Measurements from ENCODE around the gene IZUMO4. TPM values are rescaled to one million over a fixed set of nuclear protein-coding genes. Genes with fewer than 3 reads are reported as not detected.

Gene IZUMO4
- total RNA-seq, 1 experiment from 2014 or later = 5.3 TPM

DNA sequence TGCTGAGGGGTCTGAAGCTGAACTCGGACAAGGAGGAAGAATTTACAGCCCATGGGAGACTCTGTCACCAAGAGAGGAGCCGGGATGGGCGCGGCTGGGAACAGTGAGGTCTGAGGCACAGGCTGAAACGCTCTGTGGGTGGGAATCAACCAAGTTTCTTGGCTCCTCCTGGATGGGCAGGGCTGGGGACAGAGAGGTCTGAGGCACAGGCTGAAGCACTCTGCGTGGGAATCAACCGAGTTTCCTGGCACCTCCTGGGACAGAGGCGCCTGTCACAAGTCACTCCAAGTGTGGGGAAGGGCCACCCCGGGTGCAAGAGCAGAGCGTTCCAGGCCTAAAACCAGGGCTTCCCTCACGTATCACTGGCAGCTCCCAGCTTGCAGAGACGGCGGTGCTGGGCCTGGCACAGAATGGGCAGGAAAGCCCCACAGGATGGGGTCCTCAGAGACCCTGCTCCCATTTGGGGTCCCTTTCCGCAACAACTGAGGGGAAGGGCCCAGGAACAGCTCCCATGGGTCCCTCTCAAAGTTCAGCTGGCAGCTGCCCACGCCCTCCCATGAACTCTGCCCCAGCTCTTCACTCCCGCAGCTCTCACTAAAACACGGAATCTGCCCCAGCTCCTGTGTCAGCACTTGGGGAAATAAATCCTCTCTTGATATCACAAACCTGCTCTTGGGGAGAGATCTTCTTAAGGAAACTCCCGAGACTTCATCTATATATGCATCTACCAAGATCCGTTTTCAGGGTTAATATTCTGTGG lies 36.2 kb downstream of the IZUMO4 start:
- no peak overlapping the region for H3K4me3 Mint-ChIP-seq (ENCODE audit: unreplicated experiment)
- no peaks in the 10 kb centered on the region for H3K27me3 Mint-ChIP-seq (ENCODE audit: insufficient read depth, unreplicated experiment)
- no peak for DNase-seq (ENCODE audit: unreplicated experiment)
- no TSS peak for BruUV-seq (replicated peaks)
- ChIA-PET POLR2A (no interaction called here), CTCF (interaction anchor here (0.7 to 0.9 kb wide), 2 partner anchors 12 to 204 kb away, joined by 3 to 4 read pairs; no protein-coding TSS in a partner anchor)
- H3K27ac Mint-ChIP-seq (ENCODE audit: low read depth, unreplicated experiment) = peak overlapping the region; percentile 63
- no peaks in the 10 kb centered on the region for H3K9me3 Mint-ChIP-seq (ENCODE audit: unreplicated experiment)
- intact Hi-C loops (cut with micrococcal nuclease) = no loop called here
- no peaks in the 10 kb centered on the region for H3K4me1 Mint-ChIP-seq (ENCODE audit: insufficient read depth, unreplicated experiment)
- TF ChIP-seq CTCF (IDR thresholded peaks at IDR 0.05; ENCODE audit: unreplicated experiment) = no peak
- peaks cover 68% of the 10 kb centered on the region for H3K36me3 Mint-ChIP-seq (ENCODE audit: insufficient read depth, unreplicated experiment)

DNA sequence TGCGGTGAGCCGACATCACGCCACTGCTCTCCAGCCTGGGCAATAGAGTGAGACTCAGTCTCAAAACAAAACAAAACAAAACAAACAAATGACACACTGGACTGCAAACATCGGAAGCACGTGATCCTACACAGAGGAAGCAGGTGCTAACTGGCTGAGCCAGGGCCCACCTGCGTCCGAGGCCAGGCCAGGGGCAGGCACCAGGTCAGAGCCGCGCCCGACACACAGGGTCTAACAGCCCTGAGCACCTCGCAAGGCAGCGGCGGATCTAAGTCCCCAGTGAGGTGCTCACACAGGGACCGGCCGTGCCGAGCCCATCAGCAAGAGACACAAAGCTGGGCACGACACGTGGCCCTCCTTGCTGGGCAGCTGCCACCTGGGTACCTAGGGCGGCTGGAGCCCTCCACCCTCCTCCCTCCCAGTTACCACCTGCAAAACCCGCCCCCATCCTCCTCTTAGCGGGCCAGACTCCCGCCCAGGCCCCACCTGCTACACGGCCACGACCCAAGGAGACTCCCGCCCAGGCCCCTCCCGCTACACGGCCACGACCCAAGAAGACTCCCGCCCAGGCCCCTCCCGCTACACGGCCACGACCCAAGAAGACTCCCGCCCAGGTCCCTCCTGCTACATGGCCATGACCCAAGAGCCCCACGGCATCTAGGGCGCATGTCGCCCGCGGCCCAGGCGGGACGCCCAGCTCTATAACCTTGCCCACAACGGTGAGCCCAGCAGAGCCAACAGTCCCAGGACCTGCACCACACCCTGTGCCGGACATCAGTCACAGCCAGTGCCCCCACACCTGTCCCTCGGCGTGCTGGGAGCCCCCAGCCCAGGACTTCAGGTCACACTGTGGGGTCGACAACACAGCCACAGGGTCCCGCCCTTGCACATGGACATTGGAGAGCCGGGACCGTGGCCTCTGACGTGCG lies 39.0 kb downstream of the IZUMO4 start:
- no peak overlapping the region for H3K4me3 Mint-ChIP-seq (ENCODE audit: unreplicated experiment)
- DNase-seq (ENCODE audit: unreplicated experiment) = no peak
- no peaks in the 10 kb centered on the region for H3K27me3 Mint-ChIP-seq (ENCODE audit: insufficient read depth, unreplicated experiment)
- H3K9me3 Mint-ChIP-seq (ENCODE audit: unreplicated experiment) = no peaks in the 10 kb centered on the region
- ChIA-PET CTCF (no interaction called here), POLR2A (interaction anchor here (0.6 to 1.4 kb wide), 4 partner anchors 12 to 124 kb away, joined by 3 to 4 read pairs (median 3); no protein-coding TSS in a partner anchor)
- no peak overlapping the region for H3K27ac Mint-ChIP-seq (ENCODE audit: low read depth, unreplicated experiment)
- H3K4me1 Mint-ChIP-seq (ENCODE audit: insufficient read depth, unreplicated experiment) = no peaks in the 10 kb centered on the region
- H3K36me3 Mint-ChIP-seq (ENCODE audit: insufficient read depth, unreplicated experiment) = peaks cover 70% of the 10 kb centered on the region
- intact Hi-C loops (cut with micrococcal nuclease) = no loop called here
- no peak for TF ChIP-seq CTCF (IDR thresholded peaks at IDR 0.05; ENCODE audit: unreplicated experiment)
- BruUV-seq (replicated peaks) = no TSS peak

GRCh38 chr19:2136796-2137195 lies 40.1 kb downstream of the IZUMO4 start:
- CTCF ChIA-PET = no interaction called here
- DNase-seq (ENCODE audit: unreplicated experiment) = no peak
- Mint-ChIP-seq H3K4me3 (ENCODE audit: unreplicated experiment) (no peak overlapping the region), H3K27ac (ENCODE audit: low read depth, unreplicated experiment) (no peak overlapping the region), H3K27me3 (ENCODE audit: insufficient read depth, unreplicated experiment) (no peaks in the 10 kb centered on the region), H3K9me3 (ENCODE audit: unreplicated experiment) (no peaks in the 10 kb centered on the region), H3K36me3 (ENCODE audit: insufficient read depth, unreplicated experiment) (peaks cover 71% of the 10 kb centered on the region), H3K4me1 (ENCODE audit: insufficient read depth, unreplicated experiment) (no peaks in the 10 kb centered on the region)
- POLR2A ChIA-PET = interaction anchor here (0.6 to 1.0 kb wide), 3 partner anchors 13 to 161 kb away, joined by 3 read pairs; no protein-coding TSS in a partner anchor
- BruUV-seq (replicated peaks) = no TSS peak
- intact Hi-C loops (cut with micrococcal nuclease) = no loop called here
- TF ChIP-seq CTCF (IDR thresholded peaks at IDR 0.05; ENCODE audit: unreplicated experiment) = no peak

All from MCF 10A (cell line).